Stimulated activated CD8-positive, alpha-beta memory T cell treated with anti-CD3 and anti-CD28 coated beads, Interleukin-2, amount 100 ng/mL, for 1 hour (primary cell): ENCODE results near the gene ADGRL3.

ENCODE experiments used
- DNase-seq, 2 donors: peaks; one replicate each; pipeline ENCODE4 v3.0.0-alpha.2; 2020; ENCODE audit warnings: low read depth in 2 of 2

ADGRL3 gene

GRCh38 chr4:61545902-61546480 is 345.9 kb downstream of the ADGRL3 start:
- DNase-seq, result no peak

- no peak for DNase-seq
Measured at GRCh38 chr4:61549336-61549735, 349.2 kb downstream of the ADGRL3 start.

DNA sequence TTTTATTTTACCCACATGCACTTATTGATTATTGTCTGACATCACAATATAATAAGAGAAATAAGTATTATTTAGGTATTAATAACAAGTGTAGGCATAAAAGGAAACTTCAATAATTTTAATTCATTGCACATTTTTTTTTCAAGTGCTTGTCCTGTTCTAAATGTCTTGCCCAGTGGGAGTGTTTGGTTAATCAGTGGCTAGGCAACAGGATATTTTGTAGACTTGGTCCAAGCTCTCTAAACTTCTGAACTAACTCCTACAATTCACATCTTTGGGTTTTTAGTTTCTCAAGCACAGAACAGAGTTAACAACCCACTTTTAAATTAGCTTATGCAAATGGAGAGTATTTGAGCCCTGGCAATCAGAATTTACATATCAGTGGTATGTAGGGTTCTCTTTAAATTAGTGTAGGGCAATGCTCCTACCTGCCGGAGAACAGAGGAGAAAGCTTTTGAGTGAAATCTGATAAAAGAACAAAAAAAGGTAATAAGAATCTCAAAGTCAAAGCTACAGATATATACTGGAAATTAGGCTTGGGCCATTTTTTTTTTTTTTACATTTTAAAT is 353.5 kb downstream of the ADGRL3 start:
- DNase-seq, result no peak

- DNase-seq, result no peak
Measured at GRCh38 chr4:61555789-61556188, 355.7 kb downstream of the ADGRL3 start.

DNA sequence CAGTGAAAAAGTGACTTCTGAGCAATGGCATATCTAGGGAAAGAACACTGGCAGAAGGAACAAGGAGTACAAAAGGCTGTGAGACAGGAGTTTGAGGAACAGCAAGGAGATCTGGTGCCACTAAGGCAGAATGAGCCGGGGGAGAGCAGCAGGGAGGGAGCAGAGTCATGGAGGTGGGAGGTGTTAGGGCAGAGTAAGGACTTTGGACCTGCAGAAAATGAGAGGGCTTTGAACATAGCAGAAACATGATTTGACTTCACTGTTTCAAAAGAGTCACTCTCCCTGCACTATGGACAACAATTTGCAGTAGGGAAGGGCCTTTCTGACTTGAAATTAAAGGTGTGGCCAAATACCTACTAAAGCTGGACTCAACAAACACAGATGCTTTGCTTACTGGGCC is 356.2 kb downstream of the ADGRL3 start:
- no peak for DNase-seq

- no peak for DNase-seq
Measured at GRCh38 chr4:61559396-61559795, 359.3 kb downstream of the ADGRL3 start.

- no peak for DNase-seq
Measured at GRCh38 chr4:61561028-61561427, 360.9 kb downstream of the ADGRL3 start.

GRCh38 chr4:61571761-61572559 is 371.8 kb downstream of the ADGRL3 start:
- DNase-seq, result no peak

DNA sequence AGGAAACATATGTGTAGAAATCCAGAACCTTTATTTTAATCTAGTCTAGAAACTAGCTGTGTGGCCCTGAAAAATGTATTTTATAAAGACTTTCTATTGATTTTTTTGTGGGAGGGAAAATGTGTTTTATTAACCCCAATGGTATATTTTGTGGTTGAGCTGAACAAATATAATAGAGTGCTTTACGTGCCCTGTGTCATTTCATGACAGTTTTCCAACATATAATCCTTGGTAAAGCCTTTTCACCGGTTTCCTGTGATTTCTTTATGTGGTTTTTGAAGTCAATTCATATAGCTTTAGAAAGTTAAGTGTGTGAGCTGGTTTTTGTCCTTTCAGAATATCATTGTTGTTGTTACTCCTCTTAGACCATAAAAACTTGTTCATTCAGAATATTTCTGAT is 375.7 kb downstream of the ADGRL3 start:
- no peak for DNase-seq

DNA sequence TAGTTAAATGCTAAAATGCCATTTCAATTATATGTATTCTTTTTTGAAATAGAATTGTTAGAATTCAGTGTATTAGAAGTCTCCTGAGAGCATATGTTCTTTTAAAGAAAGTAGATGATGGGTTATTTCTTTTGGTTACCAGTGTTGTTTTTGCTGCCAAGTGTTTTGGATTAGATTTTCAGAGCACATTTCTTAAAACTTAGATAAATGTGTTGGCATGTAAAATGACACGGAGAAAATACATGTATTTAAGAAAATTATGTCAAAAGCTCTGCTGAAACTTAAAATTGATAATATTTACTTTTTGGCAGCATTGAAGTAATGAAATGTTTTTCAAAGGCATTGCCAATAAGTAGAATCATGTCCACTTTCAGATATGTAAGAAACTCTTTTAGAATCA is 379.7 kb downstream of the ADGRL3 start:
- DNase-seq, result no peak

DNA sequence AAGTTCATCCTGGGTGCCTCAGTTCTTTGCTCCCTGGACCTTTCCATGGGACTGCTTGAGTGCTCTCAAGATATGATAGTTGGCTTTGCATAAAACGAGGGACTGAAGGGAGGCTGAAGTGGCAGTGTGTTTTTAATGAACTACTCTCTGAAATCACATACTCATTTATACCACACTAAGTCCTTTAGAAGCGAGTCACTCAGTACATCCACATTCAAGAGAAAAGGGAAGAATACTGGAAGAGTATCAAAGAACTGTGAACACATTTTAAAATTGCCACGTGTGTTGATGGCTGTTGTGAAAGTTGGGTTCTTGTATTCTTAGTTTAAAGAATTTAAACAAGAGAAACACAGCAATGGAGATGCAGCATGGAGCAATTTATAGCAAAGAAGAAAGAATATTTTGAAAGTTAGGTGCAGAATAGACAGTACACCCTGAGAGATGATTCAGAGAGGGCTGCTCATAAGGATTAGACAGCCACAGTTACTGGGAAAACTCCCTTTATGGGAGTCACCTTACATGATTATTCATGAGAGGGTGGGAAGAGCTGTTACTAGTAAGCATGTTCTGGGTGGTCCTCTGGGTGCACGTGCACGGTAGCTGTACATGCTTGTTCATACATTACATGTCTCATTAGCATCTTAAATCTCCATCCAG is 380.7 kb downstream of the ADGRL3 start:
- DNase-seq, result no peak

GRCh38 chr4:61583696-61584095 is 383.6 kb downstream of the ADGRL3 start:
- no peak for DNase-seq

DNA sequence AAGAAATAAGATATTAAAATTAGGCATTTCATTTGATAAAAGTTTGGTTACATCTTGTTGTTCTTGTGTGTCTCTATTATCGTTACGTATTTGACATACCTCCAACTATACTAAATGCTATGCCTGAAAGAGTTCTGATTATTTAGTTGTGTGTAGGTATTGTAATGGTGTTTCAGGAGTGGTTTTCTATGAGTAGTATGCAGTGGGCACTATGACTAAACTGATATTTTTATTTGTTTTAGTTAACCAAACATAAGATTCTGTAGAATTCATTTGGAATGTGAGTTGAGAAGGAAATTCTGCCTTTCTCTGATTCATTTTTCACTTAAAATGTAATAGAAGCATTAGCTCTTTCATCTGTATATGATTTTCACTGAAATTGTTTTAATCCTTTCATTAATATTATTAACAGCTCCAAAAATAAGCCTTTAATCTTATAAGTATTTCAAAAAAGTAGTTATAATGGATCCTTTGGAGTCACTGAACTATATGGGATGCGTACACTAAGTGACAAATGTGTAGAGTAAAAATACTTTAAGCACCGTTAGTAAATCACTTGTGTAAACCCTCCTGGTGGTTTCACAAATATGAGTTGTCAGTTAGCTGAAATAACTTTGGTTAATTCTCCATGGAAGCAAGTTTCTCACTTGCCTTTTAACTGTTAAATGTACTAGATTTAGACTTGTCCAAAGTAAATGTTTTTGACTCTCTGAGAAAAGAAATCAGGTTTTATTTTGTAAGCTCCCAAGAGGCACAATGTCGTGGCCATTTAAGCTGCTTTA is 388.7 kb downstream of the ADGRL3 start:
- no peak for DNase-seq

- no peak for DNase-seq
Measured at GRCh38 chr4:61590881-61591280, 390.8 kb downstream of the ADGRL3 start.

DNA sequence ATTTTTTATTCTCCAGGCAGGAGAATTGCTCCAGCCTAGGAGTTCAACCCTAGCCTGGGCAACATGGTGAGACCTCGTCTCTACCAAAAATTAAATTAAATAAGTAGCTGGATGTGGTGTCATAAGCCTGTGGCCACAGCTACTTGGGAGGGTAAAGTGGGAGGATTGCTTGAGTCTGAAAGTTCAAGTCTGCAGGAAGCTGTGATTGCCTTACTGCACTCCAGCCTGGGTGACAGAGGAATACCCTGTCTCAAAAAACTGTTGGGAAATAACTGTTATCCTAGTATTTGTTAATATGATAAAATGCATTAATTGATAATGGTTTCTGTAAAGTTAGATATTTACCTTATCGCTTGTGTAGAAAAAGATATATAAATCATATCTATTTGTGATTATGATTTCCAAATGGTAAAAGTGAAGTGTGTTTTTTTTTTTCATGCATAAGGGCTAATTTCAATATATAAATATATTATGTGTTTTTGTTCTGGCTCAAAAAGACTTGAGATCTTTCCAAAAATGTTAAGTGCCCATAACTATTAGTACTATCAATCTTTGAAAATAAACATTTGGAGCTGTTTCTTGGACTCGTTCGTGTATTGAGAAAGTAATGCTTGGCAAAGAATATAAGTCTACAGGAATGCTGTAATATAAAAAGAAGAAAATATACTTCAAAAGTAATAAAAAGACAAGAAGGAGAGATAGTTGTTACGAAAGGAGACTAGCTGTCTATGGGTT is 396.6 kb downstream of the ADGRL3 start:
- no peak for DNase-seq

- DNase-seq, result no peak
Measured at GRCh38 chr4:61603086-61603485, 403.0 kb downstream of the ADGRL3 start.

DNA sequence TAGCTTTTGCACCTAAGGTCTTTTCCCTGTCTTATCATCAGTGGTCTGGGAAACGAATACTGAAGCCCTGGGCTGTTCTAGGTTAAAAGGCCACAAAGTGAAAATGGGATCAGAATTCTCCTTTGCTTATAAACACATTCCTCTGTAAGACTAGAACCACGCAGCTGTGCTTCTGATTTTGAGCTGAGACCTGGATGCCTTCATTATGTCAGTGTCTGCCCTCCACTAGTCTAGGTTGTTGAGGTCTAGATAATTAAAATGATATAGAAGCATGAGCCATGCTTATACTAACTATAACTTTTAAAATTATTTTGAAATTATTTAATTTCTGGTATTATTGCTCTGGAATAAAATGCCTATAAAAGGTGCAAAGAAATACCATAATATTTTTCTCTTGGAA is 403.9 kb downstream of the ADGRL3 start:
- no peak for DNase-seq

- no peak for DNase-seq
Measured at GRCh38 chr4:61605984-61606383, 405.9 kb downstream of the ADGRL3 start.

DNA sequence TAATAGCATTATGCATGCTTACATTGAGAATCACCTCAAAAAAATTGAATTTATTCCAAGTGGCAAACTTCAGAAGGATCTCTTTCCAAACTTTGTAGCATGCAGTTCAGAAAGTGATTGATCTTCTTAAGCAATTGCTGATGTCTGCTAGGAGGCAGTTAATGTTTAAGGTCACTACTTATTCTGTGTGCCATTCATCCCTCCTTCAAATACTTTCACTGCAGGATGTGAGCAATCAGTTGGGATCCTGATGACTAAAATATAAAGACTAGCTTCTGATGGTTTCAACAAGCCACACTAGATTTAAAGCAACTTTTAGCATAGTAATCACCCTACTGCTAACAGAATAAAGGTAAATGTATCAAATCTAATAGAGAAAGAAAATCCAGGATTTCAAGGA is 414.1 kb downstream of the ADGRL3 start:
- DNase-seq, result no peak

DNA sequence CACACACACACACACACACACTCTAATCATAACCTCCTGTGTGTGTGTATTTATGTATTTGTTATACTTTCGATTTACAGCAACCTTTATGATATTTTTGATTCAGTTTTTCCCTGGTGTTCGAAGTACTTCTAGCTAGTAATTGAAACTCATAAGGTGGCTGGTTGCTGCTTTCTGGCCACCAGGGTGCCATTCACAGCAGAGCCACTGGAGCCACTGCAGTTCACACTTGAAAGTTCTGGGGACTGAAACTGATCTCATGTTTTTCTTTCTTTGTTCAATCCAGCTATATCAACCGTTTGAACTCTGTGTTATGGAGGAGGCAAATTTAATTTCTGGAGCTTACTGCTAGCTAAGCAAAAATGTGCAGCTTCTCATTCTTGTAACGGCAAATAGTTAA is 419.4 kb downstream of the ADGRL3 start:
- no peak for DNase-seq

GRCh38 chr4:61628282-61628681 is 428.2 kb downstream of the ADGRL3 start:
- no peak for DNase-seq
